SU-DHL-6 (cell line): ENCODE data around the gene TRIM24.

Source experiments
- H2AFZ ChIP-seq: fragments of 200-600 bp; sonication (generic); 2 replicates; pipeline ENCODE4 v1.6.1; 2014; ENCODE audit warnings: low read depth, mild to moderate bottlenecking, moderate library complexity, mixed read lengths, antibody characterized with exemption, low read length; ENCODE audit not compliant: severe bottlenecking
- H3F3A ChIP-seq: fragments of 200-600 bp; shearing (Covaris generic); 2 replicates; pipeline ENCODE4 v1.6.0; 2016; ENCODE audit warnings: antibody characterized with exemption, mild to moderate bottlenecking; ENCODE audit not compliant: insufficient read depth
- H3K27ac ChIP-seq: fragments of 200-600 bp; sonication (generic); 2 replicates; pipeline ENCODE4 v1.5.1; 2016; ENCODE audit warnings: low read depth, mild to moderate bottlenecking, low read length, moderate library complexity, mixed read lengths
- H3K27me3 ChIP-seq: fragments of 200-600 bp; sonication (generic), shearing (Covaris generic); 2 replicates; pipeline ENCODE4 v1.6.0; 2014; ENCODE audit warnings: mild to moderate bottlenecking, low read length
- H3K36me3 ChIP-seq: fragments of 200-600 bp; sonication (generic); 2 replicates; pipeline ENCODE4 v1.6.1; 2014; ENCODE audit warnings: mild to moderate bottlenecking, low read length, mixed read lengths
- H3K4me2 ChIP-seq: fragments of 300-600, 200-600 bp; shearing (Covaris generic), sonication (generic); 2 replicates; pipeline ENCODE4 v1.6.0; 2014; ENCODE audit warnings: low read length, low read depth, mild to moderate bottlenecking; ENCODE audit not compliant: poor library complexity, severe bottlenecking
- H3K4me3 ChIP-seq: fragments of 200-600 bp; sonication (generic); 2 replicates; pipeline ENCODE4 v1.5.1; 2014; ENCODE audit warnings: antibody characterized with exemption, low read length, mild to moderate bottlenecking, mixed read lengths; ENCODE audit not compliant: insufficient read depth, poor library complexity, severe bottlenecking
- H3K79me2 ChIP-seq: fragments of 200-600 bp; sonication (generic); 2 replicates; pipeline ENCODE4 v1.6.1; 2014; ENCODE audit warnings: mild to moderate bottlenecking, low read length, moderate library complexity; ENCODE audit not compliant: insufficient read depth
- H3K9ac ChIP-seq: fragments of 200-600 bp; sonication (generic); 2 replicates; pipeline ENCODE4 v1.7.0; 2014; ENCODE audit warnings: mild to moderate bottlenecking, low read length
- H3K9me2 ChIP-seq: fragments of 200-600 bp; sonication (generic); replicated peaks from 2 replicates; pipeline ENCODE4 v1.6.1; 2014; ENCODE audit warnings: low read length; ENCODE audit not compliant: insufficient read depth
- H3K9me3 ChIP-seq: fragments of 200-600 bp; sonication (generic); 2 replicates; pipeline ENCODE4 v1.6.1; 2014; ENCODE audit warnings: low read length, mixed read lengths; ENCODE audit not compliant: insufficient read depth
- H4K20me1 ChIP-seq: fragments of 200-600 bp; sonication (generic); 2 replicates; pipeline ENCODE4 v1.6.1; 2014; ENCODE audit warnings: low read depth, mild to moderate bottlenecking, antibody characterized with exemption, low read length, moderate library complexity, mixed read lengths
- EZH2phosphoT487 ChIP-seq: fragments of 200-600 bp; sonication (generic), shearing (Covaris generic); conservative IDR thresholded peaks from 2 replicates; pipeline ENCODE4 v1.6.1; 2018; ENCODE audit warnings: mild to moderate bottlenecking, antibody characterized with exemption, low read length, moderate library complexity, mixed read lengths
- TF ChIP-seq, protein P1 (sequence below): fragments of 200-600 bp; sonication (generic); IDR thresholded peaks from one replicate; pipeline ENCODE4 v1.5.1; 2017; ENCODE audit warnings: antibody characterized with exemption, mild to moderate bottlenecking, low read length, moderate library complexity; ENCODE audit not compliant: insufficient read depth, poor library complexity, severe bottlenecking

Gene TRIM24

GRCh38 chr7:138553805-138554204 lies 93.7 kb downstream of the TRIM24 start:
- H3K79me2 ChIP-seq, result no peaks in the 10 kb centered on the region
- no peaks in the 10 kb centered on the region for H3F3A ChIP-seq
- no peak overlapping the region for H3K27ac ChIP-seq
- no peak overlapping the region for H2AFZ ChIP-seq
- H3K27me3 ChIP-seq, result no peaks in the 10 kb centered on the region
- peaks cover 78% of the 10 kb centered on the region for H3K36me3 ChIP-seq
- no peak overlapping the region for H3K4me3 ChIP-seq
- H3K4me2 ChIP-seq, result no peak overlapping the region
- H4K20me1 ChIP-seq, result no peaks in the 10 kb centered on the region
- TF ChIP-seq, protein P1, sequence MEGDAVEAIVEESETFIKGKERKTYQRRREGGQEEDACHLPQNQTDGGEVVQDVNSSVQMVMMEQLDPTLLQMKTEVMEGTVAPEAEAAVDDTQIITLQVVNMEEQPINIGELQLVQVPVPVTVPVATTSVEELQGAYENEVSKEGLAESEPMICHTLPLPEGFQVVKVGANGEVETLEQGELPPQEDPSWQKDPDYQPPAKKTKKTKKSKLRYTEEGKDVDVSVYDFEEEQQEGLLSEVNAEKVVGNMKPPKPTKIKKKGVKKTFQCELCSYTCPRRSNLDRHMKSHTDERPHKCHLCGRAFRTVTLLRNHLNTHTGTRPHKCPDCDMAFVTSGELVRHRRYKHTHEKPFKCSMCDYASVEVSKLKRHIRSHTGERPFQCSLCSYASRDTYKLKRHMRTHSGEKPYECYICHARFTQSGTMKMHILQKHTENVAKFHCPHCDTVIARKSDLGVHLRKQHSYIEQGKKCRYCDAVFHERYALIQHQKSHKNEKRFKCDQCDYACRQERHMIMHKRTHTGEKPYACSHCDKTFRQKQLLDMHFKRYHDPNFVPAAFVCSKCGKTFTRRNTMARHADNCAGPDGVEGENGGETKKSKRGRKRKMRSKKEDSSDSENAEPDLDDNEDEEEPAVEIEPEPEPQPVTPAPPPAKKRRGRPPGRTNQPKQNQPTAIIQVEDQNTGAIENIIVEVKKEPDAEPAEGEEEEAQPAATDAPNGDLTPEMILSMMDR, result no peak
- no peak for TF ChIP-seq EZH2phosphoT487
- no peak overlapping the region for H3K9ac ChIP-seq
- no peaks in the 10 kb centered on the region for H3K9me2 ChIP-seq
- H3K9me3 ChIP-seq, result peaks cover 28% of the 10 kb centered on the region

- Histone ChIP-seq H3K9ac (no peak overlapping the region), H3K9me3 (peaks cover 31% of the 10 kb centered on the region), H3K36me3 (peaks cover 80% of the 10 kb centered on the region), H3K27ac (no peak overlapping the region), H3K4me2 (no peak overlapping the region), H3F3A (no peaks in the 10 kb centered on the region), H3K9me2 (no peaks in the 10 kb centered on the region), H3K4me3 (no peak overlapping the region), H2AFZ (no peak overlapping the region), H3K27me3 (no peaks in the 10 kb centered on the region), H3K79me2 (no peaks in the 10 kb centered on the region), H4K20me1 (no peaks in the 10 kb centered on the region)
- TF ChIP-seq, protein P1, result no peak
- no peak for TF ChIP-seq EZH2phosphoT487
These were observed 94.6 kb downstream of the TRIM24 start for GRCh38 chr7:138554674-138555073.

- Histone ChIP-seq H3F3A (no peaks in the 10 kb centered on the region), H3K36me3 (peaks cover 77% of the 10 kb centered on the region), H3K27me3 (no peaks in the 10 kb centered on the region), H3K9me3 (peaks cover 31% of the 10 kb centered on the region), H3K9me2 (no peaks in the 10 kb centered on the region), H2AFZ (no peak overlapping the region), H3K4me3 (no peak overlapping the region), H3K79me2 (no peaks in the 10 kb centered on the region), H3K9ac (no peak overlapping the region), H4K20me1 (no peaks in the 10 kb centered on the region), H3K4me2 (no peak overlapping the region), H3K27ac (no peak overlapping the region)
- TF ChIP-seq, protein P1, result no peak
- no peak for TF ChIP-seq EZH2phosphoT487
These were observed 95.6 kb downstream of the TRIM24 start for GRCh38 chr7:138555684-138556083.
